Measurements from ENCODE around the gene CTIF. TPM values are rescaled to one million over a fixed set of nuclear protein-coding genes. Genes with fewer than 3 reads are reported as not detected.

The CTIF gene
- total and polyA plus RNA-seq, 2 experiments from 2014 or later = 22.1 to 27.9 TPM

- Histone ChIP-seq H3K27ac (no peak overlapping the region), H3K9me2 (replicated peaks; ENCODE audit: insufficient read depth) (no peaks in the 10 kb centered on the region), H3K4me2 (no peak overlapping the region), H3K36me3 (replicated peaks; ENCODE audit: insufficient read depth, low read depth) (no peaks in the 10 kb centered on the region), H3K4me3 (no peak overlapping the region), H3K79me2 (no peaks in the 10 kb centered on the region), H4K20me1 (ENCODE audit: insufficient read depth, poor library complexity, severe bottlenecking) (no peaks in the 10 kb centered on the region), H3K9me3 (ENCODE audit: low read depth) (no peaks in the 10 kb centered on the region), H2AFZ (no peak overlapping the region), H3K27me3 (no peaks in the 10 kb centered on the region), H3K4me1 (ENCODE audit: insufficient read depth) (no peaks in the 10 kb centered on the region)
- WGBS (ENCODE audit: low lambda C conversion rate, missing lambda C conversion rate) = 96% methylated on average over 4 of the region's 4 CpGs
- no peak for DNase-seq (ENCODE audit: low spot score)
- TF ChIP-seq EZH2phosphoT487 (IDR thresholded peaks at IDR 0.05; ENCODE audit: low read depth, severe bottlenecking, unreplicated experiment) = no peak
- TF ChIP-seq CTCF (IDR thresholded peaks at IDR 0.05; ENCODE audit: poor library complexity) = no peak
- no peak for TF ChIP-seq EZH2 (IDR thresholded peaks at IDR 0.05; ENCODE audit: borderline replicate concordance)
These were observed 144.8 kb downstream of the CTIF start for GRCh38 chr18:48683661-48684060.

GRCh38 chr18:48687346-48688042, 148.7 kb downstream of the CTIF start:
- no peaks in the 10 kb centered on the region for H4K20me1 ChIP-seq (ENCODE audit: insufficient read depth, poor library complexity, severe bottlenecking)
- 90% methylated on average over 9 of the region's 10 CpGs for WGBS (ENCODE audit: low lambda C conversion rate, missing lambda C conversion rate)
- no peaks in the 10 kb centered on the region for H3K36me3 ChIP-seq (replicated peaks; ENCODE audit: insufficient read depth, low read depth)
- TF ChIP-seq EZH2phosphoT487 (IDR thresholded peaks at IDR 0.05; ENCODE audit: low read depth, severe bottlenecking, unreplicated experiment) (no peak), EZH2 (IDR thresholded peaks at IDR 0.05; ENCODE audit: borderline replicate concordance) (no peak), CTCF (IDR thresholded peaks at IDR 0.05; ENCODE audit: poor library complexity) (no peak)
- no peaks in the 10 kb centered on the region for H3K9me2 ChIP-seq (replicated peaks; ENCODE audit: insufficient read depth)
- H3K4me1 ChIP-seq (ENCODE audit: insufficient read depth) = no peaks in the 10 kb centered on the region
- H3K79me2 ChIP-seq = no peaks in the 10 kb centered on the region
- H3K4me3 ChIP-seq = no peak overlapping the region
- H2AFZ ChIP-seq = no peak overlapping the region
- no peak overlapping the region for H3K4me2 ChIP-seq
- DNase-seq (ENCODE audit: low spot score) = no peak
- no peaks in the 10 kb centered on the region for H3K9me3 ChIP-seq (ENCODE audit: low read depth)
- no peak overlapping the region for H3K27ac ChIP-seq
- H3K27me3 ChIP-seq = no peaks in the 10 kb centered on the region

- no peak overlapping the region for H2AFZ ChIP-seq
- H3K27ac ChIP-seq = no peak overlapping the region
- 94% methylated on average over 9 of the region's 9 CpGs for WGBS (ENCODE audit: low lambda C conversion rate, missing lambda C conversion rate)
- no peak for DNase-seq (ENCODE audit: low spot score)
- no peaks in the 10 kb centered on the region for H3K4me1 ChIP-seq (ENCODE audit: insufficient read depth)
- H3K9me2 ChIP-seq (replicated peaks; ENCODE audit: insufficient read depth) = no peaks in the 10 kb centered on the region
- no peaks in the 10 kb centered on the region for H3K27me3 ChIP-seq
- TF ChIP-seq CTCF (IDR thresholded peaks at IDR 0.05; ENCODE audit: poor library complexity) = no peak
- no peak for TF ChIP-seq EZH2phosphoT487 (IDR thresholded peaks at IDR 0.05; ENCODE audit: low read depth, severe bottlenecking, unreplicated experiment)
- no peak for TF ChIP-seq EZH2 (IDR thresholded peaks at IDR 0.05; ENCODE audit: borderline replicate concordance)
- H3K4me3 ChIP-seq = no peak overlapping the region
- no peaks in the 10 kb centered on the region for H3K9me3 ChIP-seq (ENCODE audit: low read depth)
- H3K4me2 ChIP-seq = no peak overlapping the region
- no peaks in the 10 kb centered on the region for H3K36me3 ChIP-seq (replicated peaks; ENCODE audit: insufficient read depth, low read depth)
- H4K20me1 ChIP-seq (ENCODE audit: insufficient read depth, poor library complexity, severe bottlenecking) = no peaks in the 10 kb centered on the region
- no peaks in the 10 kb centered on the region for H3K79me2 ChIP-seq
These were observed 150.1 kb downstream of the CTIF start for GRCh38 chr18:48688961-48689360.

Data from hepatocyte (in vitro differentiated cells).